HepG2 (cell line): Measurements from ENCODE around the gene IL3. TPM values are rescaled to one million over a fixed set of nuclear protein-coding genes. Genes with fewer than 3 reads are reported as not detected.

Source experiments
- ATAC-seq: fragments of 200-7000 bp; cut with Tn5 transposase; 3 replicates; pipeline ENCODE4 v1.9.1; 2020; ENCODE audit warnings: mild to moderate bottlenecking, moderate library complexity
- BruUV-seq: library from RNA; stranded (reverse); fragments of 400-500 nt; replicated peaks from 2 replicates; lab custom pipeline; 2021; lab: Mats Ljungman, UMichigan
- CTCF ChIA-PET: fragments of 300-600 bp; formaldehyde crosslinking; extraction: SDS; loops from one replicate; lab custom pipeline; 2021; ENCODE audit warnings: low total read pairs, inconsistent platforms, low intra/inter-chr PET ratio; lab: Yijun Ruan, JAX
- POLR2A ChIA-PET: fragments of 350-600 bp; sonication (Branson Sonifier 250); formaldehyde crosslinking; loops from one replicate; lab custom pipeline; 2020; ENCODE audit warnings: antibody characterized with exemption, inconsistent platforms; lab: Yijun Ruan, JAX
- DNase-seq: peaks from one replicate; pipeline ENCODE4 v3.0.0-alpha.2; 2015; ENCODE audit warnings: low spot score
- FAIRE-seq: peaks from 3 replicates; lab custom pipeline; 2011; peaks lifted over from hg19 to GRCh38; lab: Jason Lieb, UNC
- H2AFZ ChIP-seq: one replicate; pipeline ENCODE4 v1.6.1; 2011; ENCODE audit warnings: low read length, inconsistent platforms
- H3K27ac ChIP-seq: fragments of 300-600 bp; 3 replicates; pipeline ENCODE4 v1.8.0; 2011; ENCODE audit warnings: mixed run types, mild to moderate bottlenecking, mixed read lengths, low read length, inconsistent platforms; ENCODE audit not compliant: insufficient read depth; ENCODE audit errors: extremely low read length
- H3K27me3 ChIP-seq, 2 experiments: fragments of 200-600 bp in 1 of 2; 2 replicates in 1 of 2; 3 replicates in 1 of 2; pipeline versions ENCODE4 v1.6.0 to v1.8.0; 2011; ENCODE audit warnings: low read length in 2 of 2, mild to moderate bottlenecking in 2 of 2, moderate library complexity in 2 of 2, inconsistent platforms in 1 of 2; ENCODE audit not compliant: insufficient read depth in 2 of 2, control insufficient read depth in 1 of 2
- H3K36me3 ChIP-seq, 2 experiments: fragments of 200-600 bp in 1 of 2; replicated peaks in 1 of 2; 2 replicates in 1 of 2; 3 replicates in 1 of 2; pipeline versions ENCODE4 v1.5.1 to v1.8.0; 2011; ENCODE audit warnings: low read length in 2 of 2, inconsistent platforms in 1 of 2; ENCODE audit not compliant: insufficient read depth in 2 of 2, control insufficient read depth in 1 of 2
- H3K4me1 ChIP-seq: 2 replicates; pipeline ENCODE4 v1.5.1; 2012; ENCODE audit warnings: low read length, inconsistent platforms; ENCODE audit not compliant: insufficient read depth
- H3K4me2 ChIP-seq: 2 replicates; pipeline ENCODE4 v1.6.0; 2011; ENCODE audit warnings: low read depth, low read length, inconsistent platforms
- H3K4me3 ChIP-seq, 3 experiments: fragments of 200-600 bp in 1 of 3; sonication (generic), shearing (Covaris generic) in 1 of 3; replicated peaks in 1 of 3; 2 replicates each; pipeline ENCODE4 v1.5.1; 2011 to 2016; ENCODE audit warnings: low read length in 3 of 3, inconsistent platforms in 2 of 3, low read depth in 2 of 3, mild to moderate bottlenecking in 2 of 3, control low read depth in 1 of 3, mixed read lengths in 1 of 3; ENCODE audit not compliant: insufficient read depth in 1 of 3
- H3K79me2 ChIP-seq: one replicate; pipeline ENCODE4 v1.6.1; 2011; ENCODE audit warnings: low read length, inconsistent platforms; ENCODE audit not compliant: insufficient read depth
- H3K9ac ChIP-seq: 2 replicates; pipeline ENCODE4 v1.6.0; 2011; ENCODE audit warnings: mild to moderate bottlenecking, low read depth, low read length, inconsistent platforms; ENCODE audit not compliant: insufficient read depth
- H3K9me3 ChIP-seq: 2 replicates; pipeline ENCODE4 v1.5.1; 2012; ENCODE audit warnings: mild to moderate bottlenecking, low read length
- H4K20me1 ChIP-seq: 2 replicates; pipeline ENCODE4 v1.6.0; 2011; ENCODE audit warnings: inconsistent platforms, mild to moderate bottlenecking, low read length, moderate library complexity; ENCODE audit not compliant: insufficient read depth
- CENPBD1 ChIP-seq: sonication (generic); formaldehyde crosslinking; IDR thresholded peaks from 2 replicates; pipeline ENCODE4 v1.8.0; 2022; ENCODE audit warnings: missing genetic modification reagents, low read depth, mild to moderate bottlenecking, borderline replicate concordance
- GPN1 ChIP-seq: sonication (generic); formaldehyde crosslinking; IDR thresholded peaks from 2 replicates; pipeline ENCODE4 v1.5.1; 2020; ENCODE audit warnings: missing genetic modification reagents, borderline replicate concordance
- HNF1A ChIP-seq, 2 experiments: sonication (generic) in 1 of 2; formaldehyde crosslinking in 1 of 2; IDR thresholded peaks; 2 replicates each; pipeline versions ENCODE4 v1.4.0 to v1.6.1; 2016 to 2020; ENCODE audit warnings: borderline replicate concordance in 1 of 2, low read depth in 1 of 2, mild to moderate bottlenecking in 1 of 2, missing genetic modification reagents in 1 of 2
- KDM5A ChIP-seq: fragments of 200-600 bp; sonication (generic); IDR thresholded peaks from 2 replicates; pipeline ENCODE4 v1.7.0; 2018; ENCODE audit warnings: antibody characterized with exemption, mild to moderate bottlenecking, low read length, borderline replicate concordance
- LBX2 ChIP-seq: sonication (generic); formaldehyde crosslinking; IDR thresholded peaks from 2 replicates; pipeline ENCODE4 v1.5.0; 2020; ENCODE audit warnings: missing genetic modification reagents, mild to moderate bottlenecking, borderline replicate concordance
- MAFF ChIP-seq: IDR thresholded peaks from 2 replicates; pipeline ENCODE4 v1.6.1; 2011; ENCODE audit warnings: low read depth, low read length, improper control_type of control experiment
- MZF1 ChIP-seq: sonication (generic); formaldehyde crosslinking; IDR thresholded peaks from 2 replicates; pipeline ENCODE4 v1.8.1; 2023; ENCODE audit warnings: mild to moderate bottlenecking, missing genetic modification reagents, borderline replicate concordance
- NFYC ChIP-seq: IDR thresholded peaks from 2 replicates; pipeline ENCODE4 v1.6.1; 2016; ENCODE audit warnings: missing genetic modification reagents, missing compliant biosample characterization
- PAX8 ChIP-seq: sonication (generic); formaldehyde crosslinking; IDR thresholded peaks from 2 replicates; pipeline ENCODE4 v1.8.0; 2022; ENCODE audit warnings: mild to moderate bottlenecking, missing genetic modification reagents, borderline replicate concordance
- PBX3 ChIP-seq: sonication (generic); formaldehyde crosslinking; IDR thresholded peaks from 2 replicates; pipeline ENCODE4 v1.8.1; 2023; ENCODE audit warnings: missing genetic modification reagents, inconsistent platforms, borderline replicate concordance
- RAD21 ChIP-seq: fragments of 450-650 bp; formaldehyde crosslinking; IDR thresholded peaks from 2 replicates; pipeline ENCODE4 v1.5.0; 2020; ENCODE audit warnings: mild to moderate bottlenecking
- RBM22 ChIP-seq: fragments of 200-400 bp; formaldehyde crosslinking; optimal IDR thresholded peaks from 2 replicates; pipeline ENCODE3; 2017; ENCODE audit warnings: mild to moderate bottlenecking, low read length, moderate library complexity
- ZFP36L1 ChIP-seq: sonication (generic); formaldehyde crosslinking; IDR thresholded peaks from 2 replicates; pipeline ENCODE4 v1.8.0; 2022; ENCODE audit warnings: mild to moderate bottlenecking, missing genetic modification reagents, moderate library complexity
- ZNF737 ChIP-seq: sonication (generic); formaldehyde crosslinking; IDR thresholded peaks from 2 replicates; pipeline ENCODE4 v1.5.0; 2020; ENCODE audit warnings: missing genetic modification reagents, mild to moderate bottlenecking, borderline replicate concordance
- WGBS: methylation state at CpG from one replicate; pipeline ENCODE4 v1.1.6; 2017; ENCODE audit warnings: low lambda C conversion rate; 5-methylcytosine and 5-hydroxymethylcytosine counted together
- in situ Hi-C: cut with HindIII; loops from 2 replicates; pipeline ENCODE4 v1.10.0; 2017; ENCODE audit warnings: low pct_unique_long_range_greater_than_20kb; ENCODE audit not compliant: extremely low pct_ligation_motif_present
- intact Hi-C: fragments of 100-400 bp; cut with micrococcal nuclease; formaldehyde crosslinking; loops from one replicate; pipeline ENCODE4 v1.10.0; 2022; ENCODE audit not compliant: unreplicated experiment
- polyA plus RNA-seq, 8 experiments: library from polyadenylated mRNA; depleted of rRNA in 3 of 8; stranded (reverse) in 7 of 8; unstranded in 1 of 8; fragments of >200 nt; fragmentation: Illumina TruSeq in 4 of 8; extraction: Trizol in 4 of 8; gene quantifications; 2 replicates each; pipeline versions ENCODE4 v1.2.1 to v1.2.3, GENCODE V29; 2011 to 2016; ENCODE audit warnings: low read depth in 4 of 8, missing spikeins in 1 of 8, mixed read lengths in 1 of 8; ENCODE audit not compliant: insufficient read depth in 1 of 8
- total RNA-seq, 5 experiments: library from RNA; depleted of rRNA; stranded (reverse); fragments of >200 nt; fragmentation: Illumina TruSeq; extraction: Trizol; gene quantifications; 2 replicates each; pipeline ENCODE4 v1.2.3, GENCODE V29; 2016; ENCODE audit warnings: low read depth in 1 of 5

The IL3 gene
- total and polyA plus RNA-seq, 2 of the 13 experiments (the other 11 are each of a cell fraction or from before 2014, with no cell fraction given): not detected

GRCh38 chr5:132071338-132071707 is 10.9 kb downstream of the IL3 start:
- no peak for ATAC-seq
- WGBS: 0% methylated on average over 2 of the region's 2 CpGs
- Histone ChIP-seq H3K27ac (no peak overlapping the region), H3K4me3 (no peak overlapping the region), H3K79me2 (no peaks in the 10 kb centered on the region), H3K9ac (no peak overlapping the region), H2AFZ (no peak overlapping the region), H3K9me3 (no peaks in the 10 kb centered on the region), H3K4me1 (peaks cover 31% of the 10 kb centered on the region), H3K36me3 (no peaks in the 10 kb centered on the region), H3K4me2 (no peak overlapping the region), H3K27me3 (peaks cover 7 to 54% of the 10 kb centered on the region in 2 experiments; a peak in 3 of 5 replicates), H4K20me1 (no peaks in the 10 kb centered on the region)
- FAIRE-seq: no peak
- TF ChIP-seq NFYC (CRISPR knock-in tag): no peak
- TF ChIP-seq KDM5A: no peak
- TF ChIP-seq ZFP36L1 (CRISPR knock-in tag): no peak
- TF ChIP-seq PBX3: no peak
- no peak for TF ChIP-seq LBX2
- TF ChIP-seq MZF1 (CRISPR knock-in tag): no peak
- no peak for TF ChIP-seq HNF1A (IDR thresholded peaks at IDR 0.05; ENCODE audit: low read depth)
- TF ChIP-seq HNF1A (CRISPR knock-in tag; IDR thresholded peaks at IDR 0.05; ENCODE audit: borderline replicate concordance): no peak
- TF ChIP-seq CENPBD1 (CRISPR knock-in tag): no peak
- no peak for TF ChIP-seq RAD21 (CRISPR knock-in tag)
- TF ChIP-seq GPN1 (CRISPR knock-in tag): no peak
- no peak for TF ChIP-seq RBM22
- no peak for TF ChIP-seq ZNF737 (CRISPR knock-in tag)
- TF ChIP-seq MAFF: no peak
- no peak for TF ChIP-seq PAX8
- ChIA-PET CTCF (no interaction called here), POLR2A (no interaction called here)
- DNase-seq: no peak
- BruUV-seq: no TSS peak
- intact Hi-C loops (no loop called here), in situ Hi-C loops (no loop called here)
